Peyer's patch (tissue), 4 donors: Measurements from ENCODE around the gene GREB1. TPM values are rescaled to one million over a fixed set of nuclear protein-coding genes. Genes with fewer than 3 reads are reported as not detected.
A peak's percentile ranks its signal among the peaks of the same experiment; 100 is the strongest.

Experiments used
- DNase-seq, 3 donors: peaks; one replicate each; pipeline ENCODE4 v3.0.0-alpha.2; 2017 to 2019
- H3K27ac ChIP-seq, 4 donors: fragments of 200-600 bp; sonication (generic); one replicate each; pipeline ENCODE4 v1.5.1; 2016 to 2019
- H3K27me3 ChIP-seq, 2 donors: fragments of 200-600 bp; sonication (generic); one replicate each; pipeline ENCODE4 v1.5.1; 2019
- H3K36me3 ChIP-seq, 3 donors: fragments of 200-600 bp; sonication (generic); one replicate each; pipeline ENCODE4 v1.5.1; 2016 to 2019
- H3K4me1 ChIP-seq, 4 donors: fragments of 200-600 bp; sonication (generic); one replicate each; pipeline ENCODE4 v1.5.1; 2016 to 2019
- H3K4me3 ChIP-seq, 4 donors: fragments of 200-600 bp; sonication (generic); 1 replicate in 3 of 4; 2 replicates in 1 of 4; pipeline ENCODE4 v1.5.1; 2016 to 2019; ENCODE audit warnings: mild to moderate bottlenecking in 1 of 4
- H3K9me3 ChIP-seq, 4 donors: fragments of 200-600 bp; sonication (generic); one replicate each; pipeline ENCODE4 v1.5.1; 2016 to 2019; ENCODE audit warnings: mild to moderate bottlenecking in 1 of 4
- POLR2A ChIP-seq, 2 donors: fragments of 450-650 bp; IDR thresholded peaks; one replicate each; pipeline ENCODE4 v1.5.1; 2017; ENCODE audit warnings: antibody characterized with exemption in 2 of 2, mild to moderate bottlenecking in 2 of 2, moderate library complexity in 2 of 2
- total RNA-seq, 4 donors: library from RNA; depleted of rRNA; stranded (reverse); fragments of >200 nt; gene quantifications; one replicate each; pipeline ENCODE4 v1.1.0, GENCODE V29; 2016
- TF ChIP-seq, protein P1 (sequence below), 6 experiments: fragments of 450-650 bp in 4 of 6; fragments of 200-600 bp in 2 of 6; sonication (generic) in 1 of 6; IDR thresholded peaks; one replicate each; pipeline ENCODE4 v1.5.1; 2017 to 2019; ENCODE audit warnings: antibody characterized with exemption in 6 of 6, mild to moderate bottlenecking in 3 of 6, moderate library complexity in 1 of 6

GREB1 gene
- total RNA-seq, 4 donors from 2014 or later: 0.88 to 4.1 (median 1.9) TPM

DNA sequence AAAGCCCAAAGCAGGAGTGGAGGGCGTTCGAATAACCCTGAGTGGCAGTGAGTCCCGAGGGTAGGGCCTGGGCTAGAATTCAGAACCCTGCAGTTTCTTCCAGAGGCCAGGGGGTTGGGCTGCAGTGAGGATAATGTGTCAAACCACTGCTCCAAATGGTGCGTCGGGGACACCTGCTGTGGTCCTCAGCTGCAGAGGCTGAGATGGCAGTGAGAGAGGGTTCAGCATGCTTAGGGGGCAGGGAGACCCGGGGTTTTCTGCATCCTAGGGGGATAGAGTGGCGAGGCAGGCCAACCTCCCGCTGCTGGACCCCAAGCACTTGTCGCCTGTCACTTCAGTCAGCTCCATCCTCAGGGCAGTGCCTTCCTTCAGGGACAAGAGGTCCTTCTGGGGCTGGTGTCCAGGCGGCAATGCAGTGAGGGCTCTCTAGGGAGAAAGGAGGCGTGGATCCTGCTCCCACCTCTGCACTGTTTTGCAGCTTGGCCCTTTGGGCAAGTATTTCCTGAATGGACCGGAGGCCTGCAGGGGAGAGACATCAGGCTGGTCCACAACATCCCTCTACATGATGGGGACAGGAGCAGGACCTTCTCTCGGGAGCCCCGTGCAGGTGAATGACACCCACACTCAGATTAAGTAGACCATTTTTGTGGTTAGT, 144.6 kb downstream of the GREB1 start:
- Histone ChIP-seq H3K27me3 (no peaks in the 10 kb centered on the region), H3K4me1 (no peaks in the 10 kb centered on the region), H3K36me3 (no peaks in the 10 kb centered on the region), H3K27ac (no peak overlapping the region), H3K4me3 (no peak overlapping the region), H3K9me3 (no peaks in the 10 kb centered on the region)
- peak in 2 of 3 donors; percentile 19 to 29 for DNase-seq
- TF ChIP-seq, protein P1, sequence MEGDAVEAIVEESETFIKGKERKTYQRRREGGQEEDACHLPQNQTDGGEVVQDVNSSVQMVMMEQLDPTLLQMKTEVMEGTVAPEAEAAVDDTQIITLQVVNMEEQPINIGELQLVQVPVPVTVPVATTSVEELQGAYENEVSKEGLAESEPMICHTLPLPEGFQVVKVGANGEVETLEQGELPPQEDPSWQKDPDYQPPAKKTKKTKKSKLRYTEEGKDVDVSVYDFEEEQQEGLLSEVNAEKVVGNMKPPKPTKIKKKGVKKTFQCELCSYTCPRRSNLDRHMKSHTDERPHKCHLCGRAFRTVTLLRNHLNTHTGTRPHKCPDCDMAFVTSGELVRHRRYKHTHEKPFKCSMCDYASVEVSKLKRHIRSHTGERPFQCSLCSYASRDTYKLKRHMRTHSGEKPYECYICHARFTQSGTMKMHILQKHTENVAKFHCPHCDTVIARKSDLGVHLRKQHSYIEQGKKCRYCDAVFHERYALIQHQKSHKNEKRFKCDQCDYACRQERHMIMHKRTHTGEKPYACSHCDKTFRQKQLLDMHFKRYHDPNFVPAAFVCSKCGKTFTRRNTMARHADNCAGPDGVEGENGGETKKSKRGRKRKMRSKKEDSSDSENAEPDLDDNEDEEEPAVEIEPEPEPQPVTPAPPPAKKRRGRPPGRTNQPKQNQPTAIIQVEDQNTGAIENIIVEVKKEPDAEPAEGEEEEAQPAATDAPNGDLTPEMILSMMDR (IDR thresholded peaks at IDR 0.05): no peak
- TF ChIP-seq POLR2A (IDR thresholded peaks at IDR 0.05): no peak

DNA sequence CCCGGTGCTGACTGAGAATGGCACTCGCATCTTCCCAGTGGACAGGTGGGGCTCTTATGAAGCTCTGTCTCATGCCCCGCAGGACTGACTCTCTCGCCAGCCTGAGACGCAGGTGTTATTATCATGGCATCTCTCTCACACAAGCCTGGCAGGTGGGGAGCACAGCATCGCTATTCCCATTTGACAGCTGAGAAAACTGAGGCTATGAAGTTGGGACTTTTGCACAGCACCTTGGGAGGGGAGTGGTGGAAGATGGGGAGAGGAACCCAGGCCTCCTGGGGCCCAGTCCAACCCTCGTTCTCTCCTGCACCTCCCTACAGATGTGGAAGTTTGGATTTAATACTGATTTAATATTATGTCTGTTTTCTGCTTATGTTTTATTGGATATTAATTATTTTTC, 145.2 kb downstream of the GREB1 start:
- TF ChIP-seq POLR2A (IDR thresholded peaks at IDR 0.05): no peak
- TF ChIP-seq, protein P1 (IDR thresholded peaks at IDR 0.05): no peak
- H3K4me1 ChIP-seq: no peaks in the 10 kb centered on the region
- DNase-seq: peak in 2 of 3 donors; percentile 1 to 32

DNA sequence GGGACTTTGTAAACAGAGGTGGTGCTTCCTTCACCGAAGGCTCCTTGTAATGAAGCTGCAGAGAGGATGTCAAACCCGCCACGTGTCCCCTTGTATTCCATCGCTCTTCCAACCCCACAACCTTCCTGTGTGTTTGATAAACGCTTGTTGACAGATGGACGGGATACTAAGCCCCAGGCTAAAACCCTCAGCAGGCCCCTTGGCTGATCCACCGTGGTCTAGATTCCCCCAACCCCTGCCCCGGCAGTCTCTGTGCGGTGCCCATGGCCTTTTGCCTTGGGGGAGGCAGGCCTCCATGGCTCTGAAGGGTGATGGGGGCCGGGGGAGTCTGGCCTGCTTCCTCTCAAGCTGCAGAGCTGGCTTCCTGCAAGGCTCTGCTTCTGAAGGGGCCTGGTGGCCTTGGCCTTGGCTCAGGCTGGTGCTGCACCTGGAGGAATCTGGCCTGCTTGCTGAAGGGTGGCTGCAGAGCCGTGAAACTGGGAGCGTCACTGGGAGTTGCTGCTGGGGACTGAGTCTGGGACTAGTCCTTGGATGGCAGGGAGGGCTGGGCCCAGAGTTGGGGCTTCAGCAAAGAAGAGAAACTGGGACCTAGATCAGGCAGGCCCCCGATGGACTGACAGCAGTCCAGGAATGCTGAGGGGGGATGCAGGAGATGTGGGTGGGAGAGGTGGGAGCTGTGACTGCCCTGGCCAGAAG, 145.8 kb downstream of the GREB1 start:
- Histone ChIP-seq H3K36me3 (no peaks in the 10 kb centered on the region), H3K27ac (no peak overlapping the region), H3K4me3 (no peak overlapping the region), H3K9me3 (no peaks in the 10 kb centered on the region), H3K27me3 (no peaks in the 10 kb centered on the region), H3K4me1 (no peaks in the 10 kb centered on the region)
- TF ChIP-seq POLR2A (IDR thresholded peaks at IDR 0.05): no peak
- DNase-seq: peak in 2 of 3 donors; percentile 25 to 32

More for the DNA sequence above, 145.2 kb downstream of the GREB1 start:
- no peaks in the 10 kb centered on the region for H3K9me3 ChIP-seq
- no peaks in the 10 kb centered on the region for H3K36me3 ChIP-seq
- no peaks in the 10 kb centered on the region for H3K27me3 ChIP-seq
- H3K4me3 ChIP-seq: no peak overlapping the region
- no peak overlapping the region for H3K27ac ChIP-seq

DNA sequence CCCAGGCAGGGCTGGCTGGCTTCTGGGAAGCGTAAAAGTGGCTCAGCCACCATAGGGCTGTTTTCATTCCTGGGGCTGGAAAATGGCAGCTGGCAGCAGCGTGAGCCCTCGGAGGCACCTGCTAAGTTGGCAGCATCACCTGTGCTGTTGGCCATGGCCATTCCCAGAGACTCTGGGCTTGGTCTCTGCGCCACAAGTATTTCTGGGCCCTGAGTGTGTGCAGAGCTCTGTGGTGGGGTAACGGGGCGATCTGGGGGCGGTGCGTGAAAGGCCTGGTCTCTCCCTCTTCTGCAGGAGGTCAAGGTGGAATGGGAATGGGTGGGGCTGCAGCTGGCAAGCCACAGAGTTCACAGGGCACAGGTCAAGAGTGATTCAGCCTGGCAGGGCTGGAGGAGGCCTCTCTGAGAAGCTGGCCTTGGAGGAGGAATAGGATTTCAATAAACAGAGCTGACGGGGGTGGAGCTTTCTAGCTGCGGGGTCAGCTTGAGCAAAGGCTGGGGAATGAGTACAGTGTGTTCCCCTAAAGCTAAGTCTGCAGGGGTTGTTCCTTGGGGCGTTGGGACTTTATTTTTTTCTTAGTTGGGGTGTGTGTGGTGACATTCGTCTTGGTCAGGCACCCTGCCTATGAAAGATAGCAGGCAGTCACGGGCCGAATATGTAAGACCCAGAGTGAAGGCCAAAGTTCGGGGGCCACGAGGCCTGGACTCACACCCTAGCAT, 146.5 kb downstream of the GREB1 start:
- Histone ChIP-seq H3K36me3 (no peaks in the 10 kb centered on the region), H3K27me3 (no peaks in the 10 kb centered on the region), H3K27ac (no peak overlapping the region), H3K4me3 (no peak overlapping the region), H3K4me1 (no peaks in the 10 kb centered on the region), H3K9me3 (no peaks in the 10 kb centered on the region)
- DNase-seq: peak in 2 of 3 donors; percentile 45 to 46
- no peak for TF ChIP-seq POLR2A (IDR thresholded peaks at IDR 0.05)
- TF ChIP-seq, protein P1 (IDR thresholded peaks at IDR 0.05): no peak

DNA sequence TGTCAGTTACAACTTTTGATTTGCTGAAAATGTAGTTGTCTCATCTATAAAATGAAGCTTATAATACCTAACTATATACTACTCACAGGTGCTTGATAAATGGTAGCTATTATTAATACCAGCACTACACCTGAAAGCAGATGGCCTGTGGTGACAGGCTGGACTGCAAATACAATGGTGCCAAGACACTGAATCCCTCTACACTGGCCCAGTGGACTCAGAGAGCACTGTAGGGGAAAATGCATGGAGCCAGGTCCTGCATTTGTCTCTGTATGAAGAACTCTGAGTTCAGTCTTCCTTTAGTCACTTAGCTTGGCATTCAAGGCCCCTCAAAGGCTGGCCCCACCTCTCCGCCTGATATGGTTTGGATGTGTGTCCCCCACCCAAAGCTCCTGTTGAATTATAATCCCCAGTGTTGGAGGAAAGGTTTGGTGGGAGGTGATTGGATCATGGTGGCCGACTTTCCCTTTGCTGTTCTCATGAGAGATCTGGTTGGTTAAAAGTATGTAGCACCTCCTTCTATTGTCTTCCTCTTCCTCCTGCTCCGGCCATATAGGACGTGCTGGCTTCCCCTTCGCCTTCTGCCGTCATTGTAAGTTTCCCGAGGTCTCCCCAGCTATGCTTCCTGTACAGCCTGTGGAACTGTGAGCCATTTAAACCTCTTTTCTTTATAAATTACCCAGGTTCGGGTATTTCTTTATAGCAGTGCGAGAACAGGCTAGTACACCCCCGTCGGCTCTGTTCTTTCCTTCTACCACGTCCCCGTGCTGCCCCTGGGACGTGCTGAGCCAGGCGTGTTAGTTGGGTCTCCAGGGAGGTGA, 147.3 kb downstream of the GREB1 start:
- peak in 1 of 3 donors; percentile 15 for DNase-seq
- Histone ChIP-seq H3K4me1 (no peaks in the 10 kb centered on the region), H3K4me3 (no peak overlapping the region), H3K27me3 (no peaks in the 10 kb centered on the region), H3K27ac (no peak overlapping the region), H3K9me3 (no peaks in the 10 kb centered on the region), H3K36me3 (no peaks in the 10 kb centered on the region)
- TF ChIP-seq, protein P1 (IDR thresholded peaks at IDR 0.05): no peak
- no peak for TF ChIP-seq POLR2A (IDR thresholded peaks at IDR 0.05)
